ENCODE data around the gene CDH13.

CDH13 gene

GRCh38 chr16:83660282-83660681 is 1033.5 kb downstream of the CDH13 start:
- H3K4me3 ChIP-seq (replicated peaks; ENCODE audit: low read depth, low read length): no peak overlapping the region
- TF ChIP-seq CTCF (IDR thresholded peaks at IDR 0.05; ENCODE audit: low read length, missing control alignments): no peak
- no peak for DNase-seq (ENCODE audit: low read depth)

GRCh38 chr16:83661656-83662055 is 1034.9 kb downstream of the CDH13 start:
- no peak overlapping the region for H3K4me3 ChIP-seq (replicated peaks; ENCODE audit: low read depth, low read length)
- no peak for DNase-seq (ENCODE audit: low read depth)
- TF ChIP-seq CTCF (IDR thresholded peaks at IDR 0.05; ENCODE audit: low read length, missing control alignments): no peak

- no peak for TF ChIP-seq CTCF (IDR thresholded peaks at IDR 0.05; ENCODE audit: low read length, missing control alignments)
- no peak for DNase-seq (ENCODE audit: low read depth)
- no peak overlapping the region for H3K4me3 ChIP-seq (replicated peaks; ENCODE audit: low read depth, low read length)
Observed at GRCh38 chr16:83666449-83666848, 1039.7 kb downstream of the CDH13 start.

GRCh38 chr16:83669456-83669855 is 1042.7 kb downstream of the CDH13 start:
- no peak for TF ChIP-seq CTCF (IDR thresholded peaks at IDR 0.05; ENCODE audit: low read length, missing control alignments)
- DNase-seq (ENCODE audit: low read depth): no peak
- no peak overlapping the region for H3K4me3 ChIP-seq (replicated peaks; ENCODE audit: low read depth, low read length)

- peak; percentile 10 for DNase-seq (ENCODE audit: low read depth)
- H3K4me3 ChIP-seq (replicated peaks; ENCODE audit: low read depth, low read length): no peak overlapping the region
- TF ChIP-seq CTCF (IDR thresholded peaks at IDR 0.05; ENCODE audit: low read length, missing control alignments): no peak
Observed at GRCh38 chr16:83674931-83675535, 1048.3 kb downstream of the CDH13 start.

- DNase-seq (ENCODE audit: low read depth): no peak
- no peak for TF ChIP-seq CTCF (IDR thresholded peaks at IDR 0.05; ENCODE audit: low read length, missing control alignments)
Observed at GRCh38 chr16:83676086-83676485, 1049.3 kb downstream of the CDH13 start.

GRCh38 chr16:83680980-83681379 is 1054.2 kb downstream of the CDH13 start:
- H3K4me3 ChIP-seq (replicated peaks; ENCODE audit: low read depth, low read length): no peak overlapping the region
- DNase-seq (ENCODE audit: low read depth): no peak
- TF ChIP-seq CTCF (IDR thresholded peaks at IDR 0.05; ENCODE audit: low read length, missing control alignments): no peak

More at GRCh38 chr16:83676086-83676485, 1049.3 kb downstream of the CDH13 start:
- H3K4me3 ChIP-seq (replicated peaks; ENCODE audit: low read depth, low read length): no peak overlapping the region

Measured in fibroblast of pulmonary artery (primary cell).